ENCODE results near the gene AGBL1.

DNA sequence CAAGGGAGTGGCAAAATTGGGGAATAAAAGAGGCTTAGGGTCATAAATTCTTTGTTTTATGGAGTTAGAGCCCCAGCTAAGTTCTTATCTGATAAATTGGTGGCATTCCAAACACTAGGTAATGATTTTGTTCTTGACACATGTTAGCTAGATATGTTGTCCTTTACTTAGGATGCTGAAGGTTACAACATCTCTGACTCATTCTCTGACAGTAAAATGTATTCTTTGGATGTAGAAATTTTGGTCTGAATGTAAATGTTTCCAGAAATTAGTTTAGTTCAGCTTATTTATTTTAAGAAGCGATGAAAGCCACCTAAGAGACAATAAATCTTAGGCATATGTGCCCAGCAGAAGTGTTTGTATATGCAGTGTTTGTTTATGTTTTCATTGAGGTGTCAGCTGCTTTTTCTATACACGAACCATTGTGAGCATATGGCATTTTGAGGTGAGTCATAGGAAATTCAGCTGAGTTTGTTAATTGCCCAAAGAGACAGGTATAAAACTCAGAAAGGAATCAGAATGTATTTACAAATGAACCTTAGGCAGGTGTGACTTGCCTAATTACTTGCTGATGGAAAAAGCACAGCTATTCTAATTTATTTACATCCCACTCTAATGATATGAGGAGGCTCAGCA, 247.7 kb downstream of the AGBL1 start:
- TF ChIP-seq, protein P1, sequence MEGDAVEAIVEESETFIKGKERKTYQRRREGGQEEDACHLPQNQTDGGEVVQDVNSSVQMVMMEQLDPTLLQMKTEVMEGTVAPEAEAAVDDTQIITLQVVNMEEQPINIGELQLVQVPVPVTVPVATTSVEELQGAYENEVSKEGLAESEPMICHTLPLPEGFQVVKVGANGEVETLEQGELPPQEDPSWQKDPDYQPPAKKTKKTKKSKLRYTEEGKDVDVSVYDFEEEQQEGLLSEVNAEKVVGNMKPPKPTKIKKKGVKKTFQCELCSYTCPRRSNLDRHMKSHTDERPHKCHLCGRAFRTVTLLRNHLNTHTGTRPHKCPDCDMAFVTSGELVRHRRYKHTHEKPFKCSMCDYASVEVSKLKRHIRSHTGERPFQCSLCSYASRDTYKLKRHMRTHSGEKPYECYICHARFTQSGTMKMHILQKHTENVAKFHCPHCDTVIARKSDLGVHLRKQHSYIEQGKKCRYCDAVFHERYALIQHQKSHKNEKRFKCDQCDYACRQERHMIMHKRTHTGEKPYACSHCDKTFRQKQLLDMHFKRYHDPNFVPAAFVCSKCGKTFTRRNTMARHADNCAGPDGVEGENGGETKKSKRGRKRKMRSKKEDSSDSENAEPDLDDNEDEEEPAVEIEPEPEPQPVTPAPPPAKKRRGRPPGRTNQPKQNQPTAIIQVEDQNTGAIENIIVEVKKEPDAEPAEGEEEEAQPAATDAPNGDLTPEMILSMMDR (IDR thresholded peaks at IDR 0.05) = no peak
- TF ChIP-seq POLR2A (IDR thresholded peaks at IDR 0.05) = no peak
- no peak for TF ChIP-seq EP300 (IDR thresholded peaks at IDR 0.05)
